ENCODE data around the gene UNC5A.

UNC5A gene

DNA sequence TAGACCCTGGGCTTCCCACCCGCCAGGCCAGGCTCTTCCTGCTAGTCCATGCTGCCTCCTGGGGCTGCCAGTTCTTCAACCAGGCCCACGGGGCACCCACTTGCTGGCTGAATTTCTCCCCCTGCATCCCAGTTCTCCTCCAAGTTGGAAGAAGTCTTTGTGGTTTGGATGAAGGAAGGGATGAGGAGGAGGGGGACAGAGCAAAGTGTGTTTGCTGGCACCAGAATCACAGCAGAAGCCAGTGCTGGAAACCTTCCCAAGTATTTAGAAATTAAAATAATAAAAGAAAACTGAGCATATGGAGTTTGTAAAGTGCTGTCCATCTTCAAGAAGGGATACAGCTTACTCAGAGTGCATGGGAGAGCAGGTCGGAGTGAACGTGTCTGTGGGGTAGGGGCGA, 19.4 kb upstream of the UNC5A start:
- DNase-seq (ENCODE audit: extremely low read depth, insufficient read length) = no peak
- TF ChIP-seq, protein P1, sequence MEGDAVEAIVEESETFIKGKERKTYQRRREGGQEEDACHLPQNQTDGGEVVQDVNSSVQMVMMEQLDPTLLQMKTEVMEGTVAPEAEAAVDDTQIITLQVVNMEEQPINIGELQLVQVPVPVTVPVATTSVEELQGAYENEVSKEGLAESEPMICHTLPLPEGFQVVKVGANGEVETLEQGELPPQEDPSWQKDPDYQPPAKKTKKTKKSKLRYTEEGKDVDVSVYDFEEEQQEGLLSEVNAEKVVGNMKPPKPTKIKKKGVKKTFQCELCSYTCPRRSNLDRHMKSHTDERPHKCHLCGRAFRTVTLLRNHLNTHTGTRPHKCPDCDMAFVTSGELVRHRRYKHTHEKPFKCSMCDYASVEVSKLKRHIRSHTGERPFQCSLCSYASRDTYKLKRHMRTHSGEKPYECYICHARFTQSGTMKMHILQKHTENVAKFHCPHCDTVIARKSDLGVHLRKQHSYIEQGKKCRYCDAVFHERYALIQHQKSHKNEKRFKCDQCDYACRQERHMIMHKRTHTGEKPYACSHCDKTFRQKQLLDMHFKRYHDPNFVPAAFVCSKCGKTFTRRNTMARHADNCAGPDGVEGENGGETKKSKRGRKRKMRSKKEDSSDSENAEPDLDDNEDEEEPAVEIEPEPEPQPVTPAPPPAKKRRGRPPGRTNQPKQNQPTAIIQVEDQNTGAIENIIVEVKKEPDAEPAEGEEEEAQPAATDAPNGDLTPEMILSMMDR (IDR thresholded peaks at IDR 0.05; ENCODE audit: insufficient read depth, low read length, poor library complexity, severe bottlenecking) = no peak

DNA sequence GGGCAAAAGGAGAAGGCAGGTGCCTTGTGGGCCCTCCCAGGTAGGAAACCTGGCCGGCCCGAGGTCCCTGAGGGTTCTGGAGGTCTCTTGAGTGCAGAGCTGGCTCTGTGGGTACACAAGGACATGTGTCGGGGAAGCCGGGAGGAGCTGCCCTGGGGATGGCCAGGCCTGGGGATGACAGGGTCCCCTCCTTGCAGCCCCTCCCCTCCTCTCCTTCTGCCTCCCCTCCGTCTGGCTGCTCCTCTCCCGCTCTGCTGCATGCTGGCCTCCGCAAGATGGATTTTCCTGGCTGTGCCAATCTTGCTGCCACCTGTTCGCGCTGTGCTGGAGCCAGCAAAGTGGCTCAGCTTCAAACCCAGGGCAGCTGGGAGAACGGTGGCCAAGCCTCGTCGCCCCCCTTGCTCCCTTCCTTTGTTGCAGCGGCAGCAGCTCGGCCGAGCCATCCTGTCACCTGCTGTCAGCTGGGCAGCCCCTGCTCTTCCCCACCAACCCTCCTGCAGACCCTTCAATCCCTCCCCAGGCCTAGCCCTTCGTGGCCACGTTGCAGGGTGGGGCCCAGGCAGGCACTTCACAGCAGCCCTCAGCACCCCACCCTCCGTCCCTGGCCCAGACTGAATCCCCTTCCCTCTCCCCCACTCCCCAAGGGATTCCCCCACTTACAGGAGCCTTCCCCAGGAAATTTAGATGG, 17.6 kb upstream of the UNC5A start:
- no peak for DNase-seq (ENCODE audit: extremely low read depth, insufficient read length)
- Histone ChIP-seq H3K36me3 (ENCODE audit: control insufficient read depth, insufficient read depth, low read length) (no peaks in the 10 kb centered on the region), H3K27me3 (replicated peaks; ENCODE audit: control insufficient read depth, insufficient read depth, low read length) (peaks cover 3% of the 10 kb centered on the region), H3K4me3 (replicated peaks; ENCODE audit: low read depth, low read length) (no peak overlapping the region)
- TF ChIP-seq, protein P1 (IDR thresholded peaks at IDR 0.05; ENCODE audit: insufficient read depth, low read length, poor library complexity, severe bottlenecking) = no peak

More for the DNA sequence above, 19.4 kb upstream of the UNC5A start:
- H3K4me3 ChIP-seq (replicated peaks; ENCODE audit: low read depth, low read length) = no peak overlapping the region
- H3K36me3 ChIP-seq (ENCODE audit: control insufficient read depth, insufficient read depth, low read length) = no peaks in the 10 kb centered on the region
- H3K27me3 ChIP-seq (replicated peaks; ENCODE audit: control insufficient read depth, insufficient read depth, low read length) = peaks cover 3% of the 10 kb centered on the region

DNA sequence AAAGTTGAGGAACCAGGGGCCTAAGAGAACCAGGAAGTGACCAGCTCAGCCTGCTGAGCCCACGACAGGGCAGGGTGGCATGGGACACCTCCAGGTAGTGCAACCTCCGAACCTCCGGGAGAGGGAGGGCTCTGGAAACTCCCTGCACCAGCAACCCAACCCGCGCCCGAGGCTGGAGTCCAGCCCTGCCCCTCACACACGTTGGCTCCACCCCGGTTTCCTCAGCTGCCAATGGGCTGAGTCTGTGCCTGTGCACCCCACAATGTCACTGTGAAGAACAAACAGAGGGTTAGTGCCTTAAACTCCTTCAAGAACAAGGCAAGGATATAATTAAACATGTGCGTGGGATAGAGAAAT, 17.0 kb upstream of the UNC5A start:
- H3K4me3 ChIP-seq (replicated peaks; ENCODE audit: low read depth, low read length) = no peak overlapping the region
- no peak for DNase-seq (ENCODE audit: extremely low read depth, insufficient read length)
- TF ChIP-seq, protein P1 (IDR thresholded peaks at IDR 0.05; ENCODE audit: insufficient read depth, low read length, poor library complexity, severe bottlenecking) = no peak
- no peaks in the 10 kb centered on the region for H3K36me3 ChIP-seq (ENCODE audit: control insufficient read depth, insufficient read depth, low read length)
- H3K27me3 ChIP-seq (replicated peaks; ENCODE audit: control insufficient read depth, insufficient read depth, low read length) = peaks cover 3% of the 10 kb centered on the region

DNA sequence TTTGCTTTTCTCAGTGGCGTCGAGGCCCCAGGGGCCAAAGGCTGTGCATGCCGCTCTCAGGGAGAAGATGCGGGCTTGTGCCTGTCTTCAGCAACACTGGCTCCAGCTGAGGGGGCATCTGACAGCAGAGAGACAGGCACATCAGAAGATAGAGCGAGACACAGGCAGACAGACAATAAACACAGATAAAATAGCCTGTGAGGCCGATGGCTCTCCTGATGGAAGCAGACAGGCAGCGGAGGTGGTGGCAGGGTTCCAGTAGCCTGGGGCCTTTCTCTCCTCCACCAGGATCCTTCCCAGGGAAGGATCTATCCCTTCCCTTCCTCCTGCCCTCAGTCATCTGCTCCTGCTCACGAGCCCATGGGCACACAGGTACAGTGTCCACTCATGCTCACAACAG, 16.6 kb upstream of the UNC5A start:
- Histone ChIP-seq H3K4me3 (replicated peaks; ENCODE audit: low read depth, low read length) (no peak overlapping the region), H3K27me3 (replicated peaks; ENCODE audit: control insufficient read depth, insufficient read depth, low read length) (peaks cover 3% of the 10 kb centered on the region), H3K36me3 (ENCODE audit: control insufficient read depth, insufficient read depth, low read length) (no peaks in the 10 kb centered on the region)
- no peak for DNase-seq (ENCODE audit: extremely low read depth, insufficient read length)
- TF ChIP-seq, protein P1 (IDR thresholded peaks at IDR 0.05; ENCODE audit: insufficient read depth, low read length, poor library complexity, severe bottlenecking) = no peak

DNA sequence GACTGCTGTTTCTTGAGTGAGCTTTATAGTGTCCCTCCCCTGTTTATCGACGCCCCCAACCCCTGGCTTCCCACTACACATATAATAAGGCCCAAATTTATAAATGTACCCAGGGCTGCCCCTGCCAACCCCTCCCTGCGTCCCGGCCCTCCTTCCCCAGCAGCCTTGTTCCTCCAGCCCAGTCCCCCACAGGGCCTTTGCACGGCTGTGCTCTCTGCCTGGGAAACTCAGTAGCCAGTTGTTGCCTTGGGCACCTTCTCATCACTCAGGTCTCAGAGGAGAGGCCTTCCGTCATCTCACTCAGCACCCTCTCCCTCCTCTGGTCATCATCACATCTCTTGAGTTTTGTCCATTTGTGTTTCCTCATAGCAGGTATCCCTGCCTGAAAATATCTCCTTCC, 15.8 kb upstream of the UNC5A start:
- H3K27me3 ChIP-seq (replicated peaks; ENCODE audit: control insufficient read depth, insufficient read depth, low read length) = peaks cover 3% of the 10 kb centered on the region
- TF ChIP-seq, protein P1 (IDR thresholded peaks at IDR 0.05; ENCODE audit: insufficient read depth, low read length, poor library complexity, severe bottlenecking) = no peak
- no peaks in the 10 kb centered on the region for H3K36me3 ChIP-seq (ENCODE audit: control insufficient read depth, insufficient read depth, low read length)
- no peak overlapping the region for H3K4me3 ChIP-seq (replicated peaks; ENCODE audit: low read depth, low read length)
- DNase-seq (ENCODE audit: extremely low read depth, insufficient read length) = no peak

DNA sequence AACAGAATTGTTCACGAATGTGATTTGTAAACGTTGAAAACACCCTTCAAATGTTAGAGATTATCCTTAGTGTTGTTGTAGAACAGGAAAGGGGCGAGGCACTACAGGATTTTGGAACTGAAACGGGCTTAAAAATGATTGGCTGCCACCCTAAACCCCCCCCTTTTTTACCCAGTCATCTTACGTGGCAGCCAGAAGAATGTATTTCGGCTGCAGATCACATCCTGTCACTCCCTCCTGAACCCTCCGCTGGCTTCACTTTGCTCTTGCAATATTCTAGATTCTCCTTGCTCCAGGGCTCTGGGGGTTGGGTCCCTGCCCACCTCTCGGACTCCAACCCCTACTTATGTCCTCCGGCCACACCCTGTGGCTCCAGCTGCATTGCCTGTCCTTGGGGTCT, 13.9 kb upstream of the UNC5A start:
- no peaks in the 10 kb centered on the region; the same call in 1 of the 2 replicates for H3K27me3 ChIP-seq (replicated peaks; ENCODE audit: control insufficient read depth, insufficient read depth, low read length)

More for the DNA sequence above, 13.9 kb upstream of the UNC5A start:
- TF ChIP-seq, protein P1 (IDR thresholded peaks at IDR 0.05; ENCODE audit: insufficient read depth, low read length, poor library complexity, severe bottlenecking) = no peak
- Histone ChIP-seq H3K4me3 (replicated peaks; ENCODE audit: low read depth, low read length) (no peak overlapping the region), H3K36me3 (ENCODE audit: control insufficient read depth, insufficient read depth, low read length) (no peaks in the 10 kb centered on the region)
- no peak for DNase-seq (ENCODE audit: extremely low read depth, insufficient read length)

Measured in GM06990 (cell line).